Measurements from ENCODE around the gene SERTAD1. TPM values are rescaled to one million over a fixed set of nuclear protein-coding genes. Genes with fewer than 3 reads are reported as not detected.

Gene SERTAD1
- total and polyA plus RNA-seq, 2 of the 8 experiments (the other 6 are each of a cell fraction or from before 2014, with no cell fraction given), result 5.4 to 6.6 TPM

- Histone ChIP-seq H3K56ac (replicated peaks; ENCODE audit: insufficient read length, low read depth, low read length) (no peak overlapping the region), H3K27me3 (replicated peaks in 1 of 4; ENCODE audit: control insufficient read depth in 3 of 4, extremely low read depth in 1 of 4, insufficient read depth in 3 of 4, low read length in 3 of 4) (peaks cover 12 to 28% (median 22%) of the 10 kb centered on the region in 4 experiments), H3K9ac (replicated peaks in 1 of 4; ENCODE audit: extremely low read depth in 1 of 4, low read depth in 3 of 4, low read length in 3 of 4) (no peak overlapping the region), H4K20me1 (replicated peaks in 1 of 2; ENCODE audit: control insufficient read depth in 1 of 2, insufficient read depth in 2 of 2, low read length in 2 of 2) (peaks cover 4 to 8% of the 10 kb centered on the region in 2 experiments), H3K4ac (replicated peaks; ENCODE audit: insufficient read length, low read depth, low read length) (no peak overlapping the region), H2BK120ac (replicated peaks; ENCODE audit: low read depth, low read length) (no peak overlapping the region), H4K5ac (ENCODE audit: insufficient read length, low read depth, low read length) (no peak overlapping the region), H3K36me3 (ENCODE audit: control insufficient read depth in 2 of 4, insufficient read depth in 4 of 4, low read length in 3 of 4) (no peaks in the 10 kb centered on the region), H4K8ac (ENCODE audit: extremely low read depth, insufficient read depth, low read length) (no peak overlapping the region), H3K14ac (ENCODE audit: insufficient read length) (no peak overlapping the region), H3K18ac (ENCODE audit: extremely low read depth, low read length) (no peak overlapping the region), H3K4me2 (ENCODE audit: insufficient read depth in 1 of 2, low read depth in 2 of 2, low read length in 2 of 2) (no peak overlapping the region), H2AFZ (ENCODE audit: low read length) (no peak overlapping the region), H2BK5ac (ENCODE audit: low read depth, low read length) (no peak overlapping the region), H3K23ac (ENCODE audit: insufficient read length) (no peak overlapping the region), H3K4me3 (ENCODE audit: extremely low read depth in 1 of 4, insufficient read depth in 2 of 4, low read depth in 3 of 4, low read length in 4 of 4) (no peak overlapping the region), H2BK12ac (ENCODE audit: low read depth, low read length) (no peak overlapping the region), H3K27ac (ENCODE audit: low read depth, low read length) (no peak overlapping the region), H3K79me2 (ENCODE audit: control insufficient read depth in 1 of 2, insufficient read depth in 2 of 2, low read length in 2 of 2) (no peaks in the 10 kb centered on the region), H3K23me2 (ENCODE audit: low read depth, low read length) (peaks cover 8% of the 10 kb centered on the region), H2BK15ac (ENCODE audit: low read length) (no peak overlapping the region), H3K4me1 (replicated peaks in 1 of 4; ENCODE audit: control insufficient read depth in 3 of 4, insufficient read depth in 4 of 4, low read length in 3 of 4) (peaks cover 0 to 15% (median 8%) of the 10 kb centered on the region in 4 experiments; a peak in 6 of 7 replicates), H2BK20ac (ENCODE audit: low read length) (no peak overlapping the region), H3K79me1 (ENCODE audit: low read depth, low read length) (no peaks in the 10 kb centered on the region), H2AK5ac (ENCODE audit: low read depth, low read length) (no peak overlapping the region), H4K91ac (replicated peaks; ENCODE audit: insufficient read length, low read length) (no peak overlapping the region), H3K9me3 (ENCODE audit: insufficient read depth in 2 of 2, low read depth in 1 of 2, low read length in 1 of 2) (no peaks in the 10 kb centered on the region)
- ChIA-PET CTCF (ENCODE audit: partially characterized antibody) (interaction anchor here (2.5 kb wide), 1 partner anchor 15 kb away, joined by 7 read pairs; no protein-coding TSS in a partner anchor), POLR2A (ENCODE audit: partially characterized antibody) (no interaction called here)
- no peak for TF ChIP-seq RBBP5 (IDR thresholded peaks at IDR 0.05; ENCODE audit: borderline replicate concordance, low read depth, low read length)
- no peak for TF ChIP-seq SP2 (IDR thresholded peaks at IDR 0.05; ENCODE audit: low read length)
- TF ChIP-seq EZH2 (IDR thresholded peaks at IDR 0.05; ENCODE audit: low read depth, low read length, severe bottlenecking), result no peak
- TF ChIP-seq CTCF (IDR thresholded peaks at IDR 0.05; ENCODE audit: control extremely low read depth in 1 of 3, insufficient read depth in 1 of 3, low read depth in 1 of 3, low read length in 3 of 3), result no peak
- TF ChIP-seq ATF3 (IDR thresholded peaks at IDR 0.05; ENCODE audit: insufficient read depth, low read depth, low read length), result no peak
- TF ChIP-seq RXRA (IDR thresholded peaks at IDR 0.05; ENCODE audit: insufficient read depth, low read depth, low read length), result no peak
- no peak for TF ChIP-seq BRCA1 (IDR thresholded peaks at IDR 0.05; ENCODE audit: low read depth, low read length)
- WGBS, 2 experiments (ENCODE audit: extremely low coverage in 1 of 2, insufficient coverage in 1 of 2, insufficient read length in 1 of 2, insufficient replicate concordance in 2 of 2, low coverage in 1 of 2, low lambda C conversion rate in 2 of 2, missing lambda C conversion rate in 1 of 2), result 94% methylated on average over 6 of the region's 6 CpGs; no CpG with 5 or more reads in 1 of the 2 experiments
- DNase-seq (ENCODE audit: low read depth in 1 of 2, low spot score in 2 of 2), result no peak
- FAIRE-seq, result no peak
Measured at GRCh38 chr19:40469011-40469410, 43.2 kb upstream of the SERTAD1 start.
